HG03280 (cell line): ENCODE data around the gene BCAR3.
A peak's percentile ranks its signal among the peaks of the same experiment; 100 is the strongest.

ENCODE experiments used
- ATAC-seq: cut with Tn5 transposase; IDR thresholded peaks from one replicate; pipeline ENCODE4 v1.9.1; 2021; ENCODE audit warnings: mild to moderate bottlenecking, moderate library complexity; ENCODE audit not compliant: unreplicated experiment

BCAR3 gene

DNA sequence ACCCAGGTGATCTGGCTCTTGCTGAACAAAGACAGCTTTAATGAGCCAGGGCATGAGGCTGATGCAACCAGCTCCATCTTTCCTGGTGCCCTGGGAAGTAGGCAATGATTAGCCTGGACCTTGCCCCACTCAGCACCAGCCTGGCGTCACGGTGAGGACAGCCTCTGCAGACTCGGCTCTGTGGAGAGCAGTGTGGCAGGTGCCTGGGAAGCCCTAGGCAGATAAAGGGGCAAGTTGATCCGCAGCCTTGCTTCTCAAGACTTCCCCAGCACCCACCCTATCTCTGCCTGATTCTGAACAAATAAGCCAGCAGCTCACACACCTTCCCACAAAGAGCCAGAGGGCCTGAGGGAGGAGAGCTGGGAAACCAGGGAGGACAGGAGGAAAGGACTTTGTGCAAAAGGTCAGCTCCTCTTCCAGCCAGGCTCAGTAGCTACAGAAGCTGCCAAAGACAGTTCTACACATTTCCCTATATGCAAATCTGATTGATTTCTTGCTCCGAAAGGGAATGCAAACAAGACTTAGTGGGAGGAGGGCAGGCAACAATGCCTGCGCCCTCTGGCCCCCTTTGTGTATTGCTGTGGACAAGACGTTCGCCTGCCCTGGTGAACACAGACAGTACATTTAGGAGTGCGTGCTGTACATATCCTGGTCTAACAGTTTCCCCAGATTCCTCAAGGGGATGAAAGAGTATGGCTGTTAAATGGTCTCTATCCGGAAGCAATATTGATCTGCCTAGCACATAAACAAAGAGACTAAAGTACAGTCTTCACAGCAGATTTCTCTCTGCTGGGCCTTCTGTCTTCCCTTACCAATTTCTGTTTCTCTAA, 63.8 kb downstream of the BCAR3 start:
- ATAC-seq = no peak

DNA sequence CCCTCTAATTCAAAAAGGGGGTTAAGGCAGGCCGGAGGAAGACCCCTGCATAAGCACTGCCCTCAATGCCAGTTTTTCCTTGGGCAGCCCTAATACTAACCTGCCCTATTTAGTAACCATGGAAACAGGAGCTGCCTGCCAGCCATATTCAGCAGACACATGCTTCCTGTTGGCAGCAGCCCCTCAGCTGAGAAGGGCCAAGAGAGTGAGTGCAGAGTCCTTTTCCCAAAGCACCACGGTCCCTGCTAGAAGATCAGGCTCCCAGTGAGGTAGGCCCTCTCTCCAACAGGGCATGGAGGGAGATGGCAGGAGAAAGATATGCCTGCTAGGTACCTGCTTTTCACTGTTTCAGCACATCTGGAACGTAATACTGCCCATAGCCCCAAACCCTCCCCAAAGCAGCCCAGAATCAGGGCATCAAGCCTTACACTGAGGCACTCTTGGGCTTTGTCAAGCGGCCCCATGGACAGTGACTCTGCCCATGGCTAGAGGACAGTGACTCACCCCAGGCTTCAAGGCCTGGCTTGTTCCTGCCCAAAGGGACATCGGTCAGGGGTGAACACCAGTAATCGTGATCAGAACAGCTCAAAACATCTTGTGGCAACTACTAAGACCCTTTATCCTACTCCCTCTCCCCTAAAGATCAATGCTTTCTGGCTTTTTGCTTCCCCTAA, 64.5 kb downstream of the BCAR3 start:
- no peak for ATAC-seq

DNA sequence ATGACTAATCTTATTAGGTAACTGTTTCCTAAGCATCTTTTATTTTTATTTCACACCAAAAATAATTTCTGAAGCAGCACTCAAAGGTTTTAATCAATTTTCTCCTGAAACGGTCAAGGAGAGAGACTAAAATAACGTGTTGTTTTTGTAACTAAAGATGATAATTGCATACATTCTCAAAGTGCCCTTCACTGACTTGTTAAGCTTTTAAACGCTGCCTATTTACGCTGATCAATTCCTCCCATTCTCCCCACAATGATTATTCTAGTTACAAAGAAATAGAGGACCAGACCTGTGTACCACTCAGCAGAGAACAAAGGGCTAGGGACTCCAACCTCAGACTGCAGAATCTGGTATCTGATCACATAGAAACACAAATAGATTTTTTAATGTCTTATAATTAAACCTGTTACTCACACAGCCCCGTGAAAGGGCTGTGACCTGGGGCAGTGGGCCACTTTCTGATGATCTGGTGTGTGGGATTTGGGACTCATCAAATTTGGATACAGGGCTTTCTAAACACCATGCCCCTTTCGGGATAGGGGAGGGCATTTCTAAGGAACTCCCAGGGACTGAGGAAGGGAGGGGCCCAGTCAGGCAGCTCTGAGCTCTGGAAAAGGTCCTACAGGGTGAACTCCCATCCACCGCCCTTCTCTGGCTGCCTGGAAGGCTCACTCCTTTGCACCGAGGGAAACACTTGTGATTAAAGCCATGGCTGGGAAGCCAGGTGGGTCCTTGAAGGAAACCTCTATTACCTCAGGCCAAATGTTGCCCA, 65.2 kb downstream of the BCAR3 start:
- no peak for ATAC-seq

DNA sequence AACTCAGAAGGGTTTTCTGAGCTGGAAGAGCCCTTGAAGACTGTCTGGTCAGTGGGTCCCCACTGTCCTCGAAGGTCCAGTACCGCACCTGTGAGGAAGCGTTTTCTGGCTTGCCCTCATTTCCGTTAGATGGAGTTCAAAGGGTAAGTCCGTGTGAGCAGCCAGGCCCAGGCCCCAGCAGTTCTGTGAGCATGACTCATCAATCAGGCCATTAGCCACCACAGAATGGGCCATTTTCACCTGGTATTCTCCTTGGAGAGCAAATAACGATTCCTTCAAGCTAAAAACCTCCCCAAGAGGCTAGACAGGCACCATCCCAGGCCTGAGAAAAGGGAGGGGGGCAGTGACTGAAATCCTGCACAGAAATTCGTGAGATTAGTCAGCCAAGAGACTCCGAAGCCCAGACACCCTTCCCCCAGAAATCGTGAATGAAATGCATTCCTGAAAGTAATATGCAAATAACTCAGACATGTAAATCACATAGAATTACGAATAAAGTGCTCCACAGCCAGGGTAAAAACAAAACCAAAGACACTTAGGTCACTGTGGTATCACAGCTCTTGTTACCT, 66.0 kb downstream of the BCAR3 start:
- peak; percentile 64 for ATAC-seq

DNA sequence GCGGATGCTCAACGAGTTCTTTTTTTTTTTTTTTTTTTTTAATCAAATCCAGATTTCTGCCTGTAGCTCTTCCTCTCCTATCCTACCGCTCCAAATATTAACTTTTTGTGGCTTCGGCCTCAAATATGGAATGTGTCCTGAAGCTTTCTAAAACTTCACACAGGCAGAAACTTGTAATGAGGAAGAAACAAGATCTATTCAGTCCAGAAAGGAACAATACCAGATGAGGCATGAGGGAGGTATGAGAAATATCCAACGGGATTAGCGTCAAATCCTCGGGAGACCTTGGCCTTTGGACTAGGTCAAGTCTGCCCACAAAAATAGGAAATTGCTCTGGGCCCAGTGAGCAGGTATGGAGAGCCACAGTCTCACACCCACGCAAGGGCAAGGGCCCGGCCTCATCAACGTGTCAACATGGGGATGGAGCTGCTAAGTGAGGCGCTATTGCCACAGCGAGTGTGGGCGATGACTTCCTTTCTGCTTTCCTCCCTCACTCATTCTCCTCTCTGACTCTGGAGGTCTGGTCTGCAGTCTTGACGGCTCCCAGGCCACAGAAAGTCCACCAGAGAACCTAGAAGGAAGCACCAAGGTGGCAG, 66.6 kb downstream of the BCAR3 start:
- peak; percentile 47 for ATAC-seq

DNA sequence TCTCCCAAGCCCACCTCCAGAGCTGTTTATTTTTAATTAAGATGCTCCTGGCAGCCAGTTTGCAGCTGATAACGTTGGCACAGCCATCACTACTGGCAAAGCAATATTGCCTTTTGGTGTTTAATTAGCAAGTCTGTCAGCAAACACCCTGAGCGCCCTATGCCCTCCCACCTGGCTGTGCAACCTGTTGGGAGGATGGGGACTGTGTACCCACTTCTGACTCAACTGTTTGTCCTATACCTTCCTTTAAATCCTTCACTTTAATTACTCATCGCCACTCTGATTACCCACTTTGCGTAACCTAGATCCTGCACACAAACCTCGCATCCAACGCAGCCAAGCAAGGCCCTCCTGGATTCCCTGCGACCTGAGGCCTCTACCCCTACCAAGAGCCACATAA, 67.1 kb downstream of the BCAR3 start:
- no peak for ATAC-seq

DNA sequence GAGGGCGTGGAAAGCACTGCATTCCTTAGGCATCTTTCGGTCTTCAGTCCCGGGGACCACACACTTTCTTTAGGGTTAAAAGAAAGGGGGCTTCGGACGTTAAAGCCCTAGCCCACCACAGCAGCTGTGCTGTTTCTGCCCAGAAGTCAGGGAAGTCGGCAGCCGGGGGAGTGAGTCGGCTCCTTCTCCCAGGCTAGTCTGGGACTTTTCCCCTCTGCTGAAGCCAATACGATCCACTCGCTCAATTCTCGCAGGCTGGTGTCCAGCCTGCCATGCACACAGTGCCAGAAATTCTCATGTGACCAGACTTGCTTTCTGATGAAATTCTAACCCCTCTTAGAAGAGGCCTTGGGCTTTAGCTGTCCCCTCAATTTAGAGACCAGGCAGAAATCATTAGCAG, 67.7 kb downstream of the BCAR3 start:
- ATAC-seq = no peak

DNA sequence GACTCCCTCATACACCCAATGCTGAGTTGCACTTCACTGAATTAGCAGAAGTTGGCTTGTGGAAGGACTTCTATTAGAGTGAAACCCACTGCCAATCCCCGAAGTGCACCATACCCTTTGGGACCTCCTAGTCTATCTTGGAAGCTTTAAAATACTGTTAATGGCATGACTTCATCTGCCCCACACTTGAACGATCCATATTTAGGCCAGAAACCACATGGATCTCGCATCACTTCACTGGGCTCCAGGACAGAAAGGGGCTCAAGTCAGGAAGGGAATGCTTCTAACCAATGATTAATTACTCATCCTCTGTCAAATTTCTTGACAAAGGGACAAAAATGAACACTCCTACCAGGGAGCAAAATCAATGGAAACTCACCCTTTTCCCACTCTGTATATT, 69.1 kb downstream of the BCAR3 start:
- no peak for ATAC-seq

DNA sequence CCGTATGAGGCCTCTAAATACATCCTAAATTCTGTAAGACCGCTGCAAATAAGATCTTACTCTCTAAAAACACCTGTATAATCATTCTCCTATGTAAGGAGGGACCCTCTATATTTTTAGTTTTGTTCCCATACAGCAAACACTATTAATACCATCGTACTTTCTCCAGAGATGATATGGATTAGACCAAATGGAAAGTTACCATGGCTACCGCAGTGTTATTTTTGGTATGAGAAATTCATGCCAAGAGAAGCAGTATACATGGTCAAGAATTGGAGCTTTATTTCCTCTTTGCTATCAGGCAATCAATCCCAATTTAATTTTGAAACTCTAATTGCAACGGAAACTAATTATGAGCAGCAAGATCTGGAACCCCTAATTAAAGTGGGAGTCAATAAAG, 70.0 kb downstream of the BCAR3 start:
- no peak for ATAC-seq

DNA sequence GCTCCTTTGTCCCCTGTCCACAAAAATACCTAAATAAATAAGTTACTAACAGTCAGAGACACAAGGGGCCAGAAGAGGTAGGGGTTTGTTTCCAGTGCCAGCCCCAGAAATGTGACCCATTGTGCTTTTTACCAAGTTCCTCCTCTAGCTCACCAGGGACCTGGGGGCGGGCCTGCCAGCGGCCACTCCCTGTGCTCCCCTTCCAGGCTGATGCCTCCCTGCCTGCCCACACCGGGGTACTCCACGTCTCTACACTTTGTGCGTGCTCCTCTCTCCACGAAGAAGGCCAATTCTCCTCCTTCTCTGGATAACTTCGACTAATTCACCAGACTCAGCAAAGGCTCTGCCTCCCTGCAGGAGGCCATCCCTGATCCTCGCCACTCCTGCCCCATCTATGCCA, 72.1 kb downstream of the BCAR3 start:
- ATAC-seq = no peak

DNA sequence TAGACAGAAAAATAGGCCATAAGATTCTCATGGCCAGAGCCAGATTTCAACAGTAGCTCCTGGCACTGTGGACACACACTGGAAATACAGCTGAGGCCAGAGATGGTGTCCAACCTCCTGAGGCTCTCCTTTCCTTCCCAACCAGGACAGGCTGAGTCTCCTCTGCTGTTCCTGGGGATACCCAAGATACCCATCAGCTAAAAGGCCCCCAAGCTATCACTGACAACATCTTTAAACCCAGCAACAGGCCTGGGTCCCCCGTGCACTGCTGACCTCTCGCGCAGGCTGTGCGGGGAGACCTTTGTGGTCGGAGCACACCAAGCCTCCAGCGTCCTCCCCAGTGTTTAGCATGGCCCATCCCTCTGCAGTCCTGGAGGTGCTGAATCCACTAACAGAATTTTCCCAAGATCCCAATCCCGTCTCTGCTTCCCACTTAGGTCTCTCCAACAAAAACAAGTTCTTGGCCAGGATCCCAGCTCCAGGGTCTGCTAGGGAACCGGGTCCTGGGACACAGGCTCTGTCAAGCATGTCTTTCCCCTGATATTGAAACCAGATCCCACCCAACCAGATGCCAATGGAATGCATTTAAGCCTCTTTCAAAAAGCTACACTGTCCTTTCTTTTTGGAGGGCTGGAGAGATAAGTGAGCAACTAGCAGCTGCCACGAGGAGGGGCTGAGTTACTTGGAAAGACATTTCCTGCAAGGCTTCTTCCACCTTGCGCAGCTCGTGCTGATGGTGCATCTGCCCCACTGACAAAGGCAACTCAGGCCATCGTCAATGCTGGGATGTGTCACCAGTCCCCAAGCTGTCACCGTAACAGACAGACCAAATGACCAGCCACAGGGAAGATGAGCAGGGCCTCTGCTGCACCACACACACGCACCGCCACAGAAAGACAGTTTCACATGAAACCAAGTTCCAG, 73.2 kb downstream of the BCAR3 start:
- ATAC-seq = peak; percentile 2

DNA sequence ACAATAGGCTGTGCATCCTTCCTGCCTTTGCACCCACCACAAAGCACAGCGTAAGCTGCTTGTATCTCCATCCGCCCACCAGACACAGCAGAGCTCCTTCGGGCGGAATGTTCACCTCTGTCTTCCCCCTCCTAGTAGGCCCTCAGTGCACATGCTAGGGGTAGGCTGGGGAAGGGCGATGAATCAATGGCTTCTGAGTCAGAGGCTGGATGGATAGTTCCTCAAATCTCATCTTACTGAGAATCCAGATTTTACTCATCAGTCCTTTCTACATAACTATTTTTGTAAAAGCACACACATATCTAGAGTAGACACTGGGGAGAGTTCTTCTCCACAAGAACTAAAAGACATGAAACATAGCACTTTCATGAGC, 73.8 kb downstream of the BCAR3 start:
- ATAC-seq = peak; percentile 89

DNA sequence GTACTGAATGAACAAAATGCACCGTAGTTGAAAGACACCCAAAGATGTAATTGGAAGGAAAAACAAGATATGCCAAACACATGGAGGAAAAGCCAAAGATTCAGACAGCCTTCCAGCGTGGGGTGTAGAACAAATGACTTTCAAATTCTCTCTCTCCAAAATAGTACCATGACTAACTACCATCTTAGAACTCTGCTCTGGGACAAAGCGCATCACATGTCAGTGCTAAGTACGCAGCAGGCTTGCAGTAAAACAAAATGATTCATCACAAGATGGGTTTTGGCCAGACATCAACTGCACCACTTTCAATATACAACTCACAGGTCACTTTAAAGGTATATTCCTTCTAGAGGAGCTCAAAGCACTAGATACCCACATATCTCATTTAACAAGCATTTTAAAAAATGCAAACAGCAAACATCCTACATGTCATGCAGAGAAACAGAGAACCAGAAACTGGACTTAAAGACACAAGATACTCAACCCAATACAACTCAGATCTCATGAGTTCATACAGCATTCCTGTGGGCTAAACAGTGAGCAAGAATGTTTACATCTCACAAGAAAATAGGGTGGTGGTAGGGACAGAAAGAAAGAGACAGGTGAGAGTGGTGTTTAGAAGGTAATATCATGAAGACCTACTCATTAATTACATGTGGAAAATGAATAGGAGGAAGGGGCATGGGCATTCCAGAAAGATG, 75.7 kb downstream of the BCAR3 start:
- ATAC-seq = no peak

DNA sequence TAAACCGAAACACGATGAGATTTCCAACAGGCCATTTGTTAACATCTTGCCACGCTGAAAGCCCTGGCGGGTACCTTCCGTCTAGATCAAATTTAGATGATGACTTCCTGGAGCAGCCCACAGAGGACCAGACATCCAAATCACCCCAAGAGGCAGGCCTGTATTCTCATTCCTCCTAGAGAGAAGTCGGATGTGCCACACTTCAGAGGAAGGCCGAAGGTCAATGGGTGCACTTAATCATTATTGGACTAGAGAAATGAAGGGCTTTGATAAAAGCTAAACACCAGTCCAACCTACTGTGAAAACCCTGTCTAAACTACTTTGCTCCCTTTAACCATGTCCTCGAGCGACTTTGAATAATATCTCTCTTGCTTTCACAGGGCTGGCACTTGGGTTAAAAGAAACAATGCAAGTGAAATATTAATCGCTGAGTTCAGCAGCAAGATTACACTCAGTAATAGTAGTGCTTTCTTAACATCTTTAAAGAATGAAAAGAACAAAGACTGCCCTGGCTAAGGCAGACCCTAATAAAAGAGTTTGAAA, 76.5 kb downstream of the BCAR3 start:
- no peak for ATAC-seq

DNA sequence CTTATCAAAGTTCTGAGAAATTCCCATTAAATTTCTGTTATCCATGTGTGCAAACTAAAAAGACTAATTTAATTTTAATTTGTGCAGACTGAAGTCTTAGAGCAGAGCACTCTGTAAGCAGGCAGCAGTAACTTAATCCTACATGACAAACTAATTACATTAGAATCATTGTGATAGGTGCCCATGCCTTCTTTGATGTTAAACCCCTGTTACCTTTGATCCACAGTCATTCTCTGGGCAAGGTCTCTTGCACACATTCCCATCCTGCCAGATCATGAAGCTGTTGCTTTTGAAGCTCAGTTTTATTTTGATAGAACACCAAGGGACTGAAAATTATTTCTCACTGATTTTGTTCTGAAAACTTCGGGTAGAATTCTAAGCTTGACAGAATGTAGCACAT, 77.2 kb downstream of the BCAR3 start:
- no peak for ATAC-seq

DNA sequence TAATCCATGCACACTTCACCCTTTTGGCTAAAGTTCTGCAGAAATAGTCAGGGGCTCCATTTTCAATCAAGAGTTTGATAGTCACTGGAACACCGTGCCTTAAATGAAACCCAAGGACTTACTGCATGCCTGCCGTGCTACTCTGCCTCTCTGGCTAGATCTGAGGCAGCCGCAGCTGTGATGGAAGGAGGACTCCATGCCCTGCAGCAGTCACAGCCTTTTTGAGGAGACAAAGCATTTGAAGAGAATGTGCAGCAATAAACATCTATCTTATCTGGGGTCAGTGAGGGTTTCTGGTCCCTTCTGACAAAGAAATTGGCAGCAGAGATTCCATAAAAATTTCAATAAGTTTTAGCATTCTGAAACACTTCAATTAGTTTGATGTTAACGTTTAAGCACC, 78.0 kb downstream of the BCAR3 start:
- no peak for ATAC-seq

DNA sequence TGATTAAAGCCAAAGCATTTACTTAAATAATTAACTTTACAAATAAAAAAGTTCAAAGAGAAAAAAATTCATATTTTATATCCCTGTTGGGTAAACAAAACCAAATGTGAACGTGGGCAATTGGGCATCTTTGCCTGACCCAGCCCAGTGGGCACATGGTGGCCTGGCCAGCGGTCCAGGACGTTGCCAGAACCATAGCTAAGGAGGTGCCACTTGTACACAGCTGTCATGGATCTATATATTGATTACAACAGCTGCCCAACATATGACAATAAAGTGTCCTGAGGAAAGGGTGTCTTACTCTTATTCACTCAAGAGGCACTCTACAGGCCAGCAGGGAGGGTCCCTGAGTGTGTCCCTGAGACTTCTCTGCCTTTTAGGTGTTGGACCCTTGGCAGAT, 78.5 kb downstream of the BCAR3 start:
- ATAC-seq = no peak

DNA sequence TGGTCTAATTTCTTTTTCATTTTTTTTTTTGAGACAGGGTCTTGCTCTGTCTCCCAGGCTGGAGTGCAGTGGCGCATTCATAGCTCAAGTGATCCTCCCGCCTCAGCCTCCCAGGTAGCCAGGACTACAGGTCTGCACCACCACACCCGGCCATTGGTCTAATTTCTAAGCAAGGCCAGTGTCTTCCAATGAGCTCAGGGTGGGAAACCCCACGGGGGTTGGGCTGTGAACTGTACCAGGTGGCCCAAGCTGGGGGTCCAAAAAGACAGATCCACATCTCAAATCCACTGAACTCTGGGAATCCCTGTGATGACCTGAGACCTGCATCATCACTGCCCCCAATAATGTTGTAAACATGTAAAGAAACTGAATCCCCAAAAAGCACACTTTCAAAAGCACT, 79.5 kb downstream of the BCAR3 start:
- ATAC-seq = no peak

DNA sequence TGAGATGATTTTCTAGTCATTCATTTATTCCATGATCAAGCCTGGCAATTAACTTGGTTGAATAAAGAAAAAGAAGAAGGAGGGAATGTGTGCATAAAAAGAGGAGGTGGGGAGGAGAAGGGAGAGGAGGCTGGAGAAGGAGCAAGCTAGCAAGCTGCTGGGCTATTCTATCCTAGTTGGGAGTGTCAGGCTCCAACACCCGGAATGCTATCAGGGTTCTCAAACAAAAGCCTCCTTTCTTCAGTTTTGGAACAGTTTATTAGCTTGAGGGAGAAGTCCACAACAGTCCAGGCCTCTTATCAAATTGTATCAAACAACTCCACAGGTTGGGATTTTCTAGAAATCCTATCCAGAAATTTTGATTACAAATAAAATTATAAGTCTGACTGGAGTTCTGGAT, 80.0 kb downstream of the BCAR3 start:
- ATAC-seq = no peak
